Left ventricle myocardium inferior (tissue), 1 donor: ENCODE measurements around the gene LSM8. TPM values are rescaled to one million over a fixed set of nuclear protein-coding genes. Genes with fewer than 3 reads are reported as not detected.
"Not testable (repeated sequence)": the region's sequence is repeated elsewhere in the genome, so short reads cannot be mapped to it uniquely, and the experiment has no call there.

Experiments
- DNase-seq: peaks from one replicate; pipeline ENCODE4 v3.0.0-alpha.2; 2020
- H3K27ac ChIP-seq: fragments of 200-600 bp; replicated peaks from 2 replicates; pipeline ENCODE4 v1.8.0; 2021
- H3K27me3 ChIP-seq: fragments of 200-600 bp; 2 replicates; pipeline ENCODE4 v1.8.0; 2021; ENCODE audit warnings: low read depth
- H3K36me3 ChIP-seq: fragments of 200-600 bp; 2 replicates; pipeline ENCODE4 v1.8.0; 2021
- H3K4me1 ChIP-seq: fragments of 200-600 bp; 2 replicates; pipeline ENCODE4 v1.8.0; 2021
- H3K4me3 ChIP-seq: fragments of 200-600 bp; 2 replicates; pipeline ENCODE4 v1.8.0; 2021; ENCODE audit warnings: mild to moderate bottlenecking, moderate library complexity
- H3K9me3 ChIP-seq: fragments of 200-600 bp; replicated peaks from 2 replicates; pipeline ENCODE4 v1.8.0; 2021
- intact Hi-C: fragments of 100-400 bp; cut with micrococcal nuclease; formaldehyde crosslinking; loops from one replicate; pipeline ENCODE4 v1.11.0; 2022
- total RNA-seq: library from RNA; stranded (reverse); fragmentation: NEBNext Ultra II Directional; extraction: Animal tissue kit (Norgen Biotek cat#: 25700); gene quantifications from one replicate; pipeline ENCODE4 v1.2.1, GENCODE V29; 2021
- TF ChIP-seq, protein P1 (sequence below): fragments of 200-600 bp; IDR thresholded peaks from 2 replicates; pipeline ENCODE4 v1.8.0; 2021; ENCODE audit warnings: antibody characterized with exemption, mild to moderate bottlenecking, borderline replicate concordance
- donor health status: DM: no; HTN: yes; CAD: no; lungs with severe emphysema.

The LSM8 gene
- total RNA-seq, 1 donor from 2014 or later, result 16.6 TPM

DNA sequence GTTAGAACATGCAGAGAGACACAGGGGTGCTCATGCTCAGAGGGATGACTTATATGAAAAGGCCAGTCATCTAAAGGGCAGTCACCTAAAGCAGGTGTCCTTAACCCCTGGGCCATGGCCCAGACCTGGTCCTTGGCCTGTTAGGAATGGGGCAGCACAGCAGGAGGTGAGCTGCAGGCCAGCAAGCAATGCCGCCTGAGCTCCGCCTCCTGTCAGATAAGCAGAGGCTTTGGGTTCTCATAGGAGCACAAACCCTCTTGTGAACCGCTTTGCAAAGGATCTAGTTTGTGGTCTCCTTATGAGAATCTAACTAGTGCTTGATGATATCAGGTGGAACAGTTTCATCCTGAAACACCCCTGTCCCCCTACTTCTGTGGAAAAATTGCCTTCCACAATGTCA, 55.0 kb downstream of the LSM8 start:
- Histone ChIP-seq H3K4me1 (no peaks in the 10 kb centered on the region), H3K9me3 (peaks cover 2% of the 10 kb centered on the region), H3K4me3 (no peak overlapping the region), H3K27me3 (no peaks in the 10 kb centered on the region), H3K27ac (no peak overlapping the region), H3K36me3 (no peaks in the 10 kb centered on the region)
- no peak for DNase-seq
- intact Hi-C loops, result no loop called here
- TF ChIP-seq, protein P1, sequence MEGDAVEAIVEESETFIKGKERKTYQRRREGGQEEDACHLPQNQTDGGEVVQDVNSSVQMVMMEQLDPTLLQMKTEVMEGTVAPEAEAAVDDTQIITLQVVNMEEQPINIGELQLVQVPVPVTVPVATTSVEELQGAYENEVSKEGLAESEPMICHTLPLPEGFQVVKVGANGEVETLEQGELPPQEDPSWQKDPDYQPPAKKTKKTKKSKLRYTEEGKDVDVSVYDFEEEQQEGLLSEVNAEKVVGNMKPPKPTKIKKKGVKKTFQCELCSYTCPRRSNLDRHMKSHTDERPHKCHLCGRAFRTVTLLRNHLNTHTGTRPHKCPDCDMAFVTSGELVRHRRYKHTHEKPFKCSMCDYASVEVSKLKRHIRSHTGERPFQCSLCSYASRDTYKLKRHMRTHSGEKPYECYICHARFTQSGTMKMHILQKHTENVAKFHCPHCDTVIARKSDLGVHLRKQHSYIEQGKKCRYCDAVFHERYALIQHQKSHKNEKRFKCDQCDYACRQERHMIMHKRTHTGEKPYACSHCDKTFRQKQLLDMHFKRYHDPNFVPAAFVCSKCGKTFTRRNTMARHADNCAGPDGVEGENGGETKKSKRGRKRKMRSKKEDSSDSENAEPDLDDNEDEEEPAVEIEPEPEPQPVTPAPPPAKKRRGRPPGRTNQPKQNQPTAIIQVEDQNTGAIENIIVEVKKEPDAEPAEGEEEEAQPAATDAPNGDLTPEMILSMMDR, result no peak

DNA sequence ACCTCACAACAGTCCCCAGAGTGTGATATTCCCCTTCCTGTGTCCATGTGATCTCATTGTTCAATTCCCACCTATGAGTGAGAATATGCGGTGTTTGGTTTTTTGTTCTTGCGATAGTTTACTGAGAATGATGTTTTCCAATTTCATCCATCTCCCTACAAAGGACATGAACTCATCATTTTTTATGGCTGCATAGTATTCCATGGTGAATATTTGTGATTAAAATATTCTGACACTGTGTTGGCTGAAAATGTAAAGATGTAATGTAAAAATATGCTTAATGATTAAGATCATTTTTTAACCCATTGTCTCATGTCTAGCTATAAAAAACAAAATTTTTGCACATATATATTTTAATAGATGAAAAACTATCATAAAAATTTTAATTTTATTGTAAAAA, 56.4 kb downstream of the LSM8 start:
- H3K4me3 ChIP-seq, intact Hi-C loops: not testable (repeated sequence)

More for the DNA sequence above, 56.4 kb downstream of the LSM8 start:
- H3K27me3 ChIP-seq, H3K9me3 ChIP-seq, H3K36me3 ChIP-seq, DNase-seq, H3K4me1 ChIP-seq, H3K27ac ChIP-seq: not testable (repeated sequence)

Other genes with a start within 250 kb of the LSM8 start
- 1.1 TPM for gene ANKRD7, start 40.5 kb downstream of the LSM8 start, total RNA-seq